Mesothelial cell of epicardium (in vitro differentiated cells): ENCODE results near the gene CATSPER1. TPM values are rescaled to one million over a fixed set of nuclear protein-coding genes. Genes with fewer than 3 reads are reported as not detected.

Experiments used
- DNase-seq, 2 experiments: peaks; one replicate each; pipeline ENCODE4 v3.0.0; 2021; ENCODE audit warnings: low spot score in 2 of 2; ENCODE audit not compliant: unreplicated experiment in 2 of 2
- H3K27ac Mint-ChIP-seq: 2 replicates; pipeline ENCODE4 v1.8.0; 2021; ENCODE audit warnings: mixed read lengths
- H3K27me3 Mint-ChIP-seq: 2 replicates; pipeline ENCODE4 v1.8.0; 2021; ENCODE audit warnings: low read depth, mixed read lengths
- H3K36me3 Mint-ChIP-seq: 2 replicates; pipeline ENCODE4 v1.8.0; 2021; ENCODE audit warnings: mixed read lengths
- H3K4me1 Mint-ChIP-seq: 2 replicates; pipeline ENCODE4 v1.8.0; 2021; ENCODE audit warnings: mixed read lengths
- H3K4me3 Mint-ChIP-seq: 2 replicates; pipeline ENCODE4 v1.8.0; 2021; ENCODE audit warnings: mild to moderate bottlenecking, moderate library complexity, mixed read lengths
- H3K9me3 Mint-ChIP-seq: 2 replicates; pipeline ENCODE4 v1.8.0; 2021; ENCODE audit warnings: mixed read lengths
- CTCF ChIP-seq: fragments of 200-600 bp; sonication (generic); IDR thresholded peaks from one replicate; pipeline ENCODE4 v1.5.0; 2021; ENCODE audit warnings: antibody characterized with exemption; ENCODE audit not compliant: unreplicated experiment
- total RNA-seq: library from RNA; stranded (reverse); gene quantifications from 3 replicates; pipeline ENCODE4 v1.2.1, GENCODE V29; 2021

CATSPER1 gene
- total RNA-seq, 1 donor from 2014 or later, result not detected

GRCh38 chr11:65979261-65979759 lies 47.0 kb downstream of the CATSPER1 start:
- DNase-seq, result no peak
- no peaks in the 10 kb centered on the region for H3K27me3 Mint-ChIP-seq
- H3K27ac Mint-ChIP-seq, result no peak overlapping the region
- TF ChIP-seq CTCF, result no peak
- peaks cover 19% of the 10 kb centered on the region for H3K36me3 Mint-ChIP-seq
- H3K4me1 Mint-ChIP-seq, result no peaks in the 10 kb centered on the region
- no peaks in the 10 kb centered on the region for H3K9me3 Mint-ChIP-seq
- no peak overlapping the region for H3K4me3 Mint-ChIP-seq

- H3K27ac Mint-ChIP-seq, result no peak overlapping the region
- no peak for TF ChIP-seq CTCF
Measured at GRCh38 chr11:65978391-65979238, 47.7 kb downstream of the CATSPER1 start.

GRCh38 chr11:65977621-65978390 lies 48.5 kb downstream of the CATSPER1 start:
- H3K27ac Mint-ChIP-seq, result no peak overlapping the region
- DNase-seq, result no peak
- no peak overlapping the region for H3K4me3 Mint-ChIP-seq
- no peaks in the 10 kb centered on the region for H3K4me1 Mint-ChIP-seq
- peaks cover 28% of the 10 kb centered on the region for H3K36me3 Mint-ChIP-seq
- H3K27me3 Mint-ChIP-seq, result no peaks in the 10 kb centered on the region
- no peak for TF ChIP-seq CTCF
- no peaks in the 10 kb centered on the region for H3K9me3 Mint-ChIP-seq

More at GRCh38 chr11:65978391-65979238, 47.7 kb downstream of the CATSPER1 start:
- no peaks in the 10 kb centered on the region for H3K27me3 Mint-ChIP-seq
- peaks cover 21% of the 10 kb centered on the region for H3K36me3 Mint-ChIP-seq
- no peaks in the 10 kb centered on the region for H3K9me3 Mint-ChIP-seq
- no peak for DNase-seq
- no peaks in the 10 kb centered on the region for H3K4me1 Mint-ChIP-seq
- no peak overlapping the region for H3K4me3 Mint-ChIP-seq

GRCh38 chr11:65976216-65977176 lies 49.8 kb downstream of the CATSPER1 start:
- H3K27me3 Mint-ChIP-seq, result no peaks in the 10 kb centered on the region
- H3K27ac Mint-ChIP-seq, result no peak overlapping the region

More at GRCh38 chr11:65976216-65977176, 49.8 kb downstream of the CATSPER1 start:
- no peak for TF ChIP-seq CTCF
- peaks cover 35% of the 10 kb centered on the region for H3K36me3 Mint-ChIP-seq
- H3K4me3 Mint-ChIP-seq, result no peak overlapping the region
- H3K9me3 Mint-ChIP-seq, result no peaks in the 10 kb centered on the region
- no peaks in the 10 kb centered on the region for H3K4me1 Mint-ChIP-seq
- no peak for DNase-seq
